ENCODE data around the gene SLC25A20.

The SLC25A20 gene

GRCh38 chr3:48897460-48898376 is 964 bp downstream of the SLC25A20 start:
- DNase-seq = no peak

- DNase-seq = no peak
These were observed 1.7 kb downstream of the SLC25A20 start for GRCh38 chr3:48896936-48897335.

- no peak for DNase-seq
These were observed 4.2 kb downstream of the SLC25A20 start for GRCh38 chr3:48894516-48894915.

GRCh38 chr3:48891606-48892005 is 7.1 kb downstream of the SLC25A20 start:
- DNase-seq = no peak

- no peak for DNase-seq
These were observed 12.9 kb downstream of the SLC25A20 start for GRCh38 chr3:48885753-48886152.

GRCh38 chr3:48881652-48882114 is 17.0 kb downstream of the SLC25A20 start:
- DNase-seq = no peak

GRCh38 chr3:48881006-48881405 is 17.7 kb downstream of the SLC25A20 start:
- no peak for DNase-seq

GRCh38 chr3:48879994-48880377 is 18.7 kb downstream of the SLC25A20 start:
- no peak for DNase-seq

- no peak for DNase-seq
These were observed 19.2 kb downstream of the SLC25A20 start for GRCh38 chr3:48879307-48879993.

- no peak for DNase-seq
These were observed 21.0 kb downstream of the SLC25A20 start for GRCh38 chr3:48877671-48878070.

- no peak for DNase-seq
These were observed 35.6 kb downstream of the SLC25A20 start for GRCh38 chr3:48863122-48863521.

- no peak for DNase-seq
These were observed 39.5 kb downstream of the SLC25A20 start for GRCh38 chr3:48859206-48859605.

GRCh38 chr3:48858709-48859108 is 40.0 kb downstream of the SLC25A20 start:
- DNase-seq = no peak

GRCh38 chr3:48857641-48858040 is 41.0 kb downstream of the SLC25A20 start:
- DNase-seq = no peak

GRCh38 chr3:48856469-48856868 is 42.2 kb downstream of the SLC25A20 start:
- DNase-seq = no peak

- DNase-seq = no peak
These were observed 42.8 kb downstream of the SLC25A20 start for GRCh38 chr3:48855681-48856447.

GRCh38 chr3:48852151-48852550 is 46.5 kb downstream of the SLC25A20 start:
- DNase-seq = no peak

GRCh38 chr3:48851407-48851806 is 47.3 kb downstream of the SLC25A20 start:
- peak; percentile 1 for DNase-seq

- no peak for DNase-seq
These were observed 49.7 kb downstream of the SLC25A20 start for GRCh38 chr3:48848816-48849515.

- peak; percentile 71 for DNase-seq
These were observed 50.9 kb downstream of the SLC25A20 start, which contains the start of gene PRKAR2A for GRCh38 chr3:48847504-48848423. Gene PRKAR2A, minus strand, starts transcription at chr3:48847874. Its CDS starts 278 bp downstream, at chr3:48847596.

- peak; percentile 11 for DNase-seq
These were observed 51.6 kb downstream of the SLC25A20 start for GRCh38 chr3:48847053-48847503.
